NOMO-1 treated with DMSO at 0.1 percent for 48 hours (cell line): ENCODE results near the gene GREM1.

Experiments used
- DNase-seq: peaks from one replicate; lab custom pipeline; 2025; ENCODE audit not compliant: unreplicated experiment; lab: John Stamatoyannopoulos, UW

GREM1 gene

DNA sequence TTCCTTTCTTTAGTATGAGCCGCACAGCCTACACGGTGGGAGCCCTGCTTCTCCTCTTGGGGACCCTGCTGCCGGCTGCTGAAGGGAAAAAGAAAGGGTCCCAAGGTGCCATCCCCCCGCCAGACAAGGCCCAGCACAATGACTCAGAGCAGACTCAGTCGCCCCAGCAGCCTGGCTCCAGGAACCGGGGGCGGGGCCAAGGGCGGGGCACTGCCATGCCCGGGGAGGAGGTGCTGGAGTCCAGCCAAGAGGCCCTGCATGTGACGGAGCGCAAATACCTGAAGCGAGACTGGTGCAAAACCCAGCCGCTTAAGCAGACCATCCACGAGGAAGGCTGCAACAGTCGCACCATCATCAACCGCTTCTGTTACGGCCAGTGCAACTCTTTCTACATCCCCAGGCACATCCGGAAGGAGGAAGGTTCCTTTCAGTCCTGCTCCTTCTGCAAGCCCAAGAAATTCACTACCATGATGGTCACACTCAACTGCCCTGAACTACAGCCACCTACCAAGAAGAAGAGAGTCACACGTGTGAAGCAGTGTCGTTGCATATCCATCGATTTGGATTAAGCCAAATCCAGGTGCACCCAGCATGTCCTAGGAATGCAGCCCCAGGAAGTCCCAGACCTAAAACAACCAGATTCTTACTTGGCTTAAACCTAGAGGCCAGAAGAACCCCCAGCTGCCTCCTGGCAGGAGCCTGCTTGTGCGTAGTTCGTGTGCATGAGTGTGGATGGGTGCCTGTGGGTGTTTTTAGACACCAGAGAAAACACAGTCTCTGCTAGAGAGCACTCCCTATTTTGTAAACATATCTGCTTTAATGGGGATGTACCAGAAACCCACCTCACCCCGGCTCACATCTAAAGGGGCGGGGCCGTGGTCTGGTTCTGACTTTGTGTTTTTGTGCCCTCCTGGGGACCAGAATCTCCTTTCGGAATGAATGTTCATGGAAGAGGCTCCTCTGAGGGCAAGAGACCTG is 13.2 kb downstream of the GREM1 start:
- no peak for DNase-seq

- DNase-seq, result no peak
Observed at GRCh38 chr15:32732574-32733157, 14.9 kb downstream of the GREM1 start.

DNA sequence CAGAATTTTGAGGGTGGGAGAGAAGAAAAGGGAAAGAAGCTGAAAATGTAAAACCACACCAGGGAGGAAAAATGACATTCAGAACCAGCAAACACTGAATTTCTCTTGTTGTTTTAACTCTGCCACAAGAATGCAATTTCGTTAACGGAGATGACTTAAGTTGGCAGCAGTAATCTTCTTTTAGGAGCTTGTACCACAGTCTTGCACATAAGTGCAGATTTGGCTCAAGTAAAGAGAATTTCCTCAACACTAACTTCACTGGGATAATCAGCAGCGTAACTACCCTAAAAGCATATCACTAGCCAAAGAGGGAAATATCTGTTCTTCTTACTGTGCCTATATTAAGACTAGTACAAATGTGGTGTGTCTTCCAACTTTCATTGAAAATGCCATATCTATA is 15.5 kb downstream of the GREM1 start:
- no peak for DNase-seq

DNA sequence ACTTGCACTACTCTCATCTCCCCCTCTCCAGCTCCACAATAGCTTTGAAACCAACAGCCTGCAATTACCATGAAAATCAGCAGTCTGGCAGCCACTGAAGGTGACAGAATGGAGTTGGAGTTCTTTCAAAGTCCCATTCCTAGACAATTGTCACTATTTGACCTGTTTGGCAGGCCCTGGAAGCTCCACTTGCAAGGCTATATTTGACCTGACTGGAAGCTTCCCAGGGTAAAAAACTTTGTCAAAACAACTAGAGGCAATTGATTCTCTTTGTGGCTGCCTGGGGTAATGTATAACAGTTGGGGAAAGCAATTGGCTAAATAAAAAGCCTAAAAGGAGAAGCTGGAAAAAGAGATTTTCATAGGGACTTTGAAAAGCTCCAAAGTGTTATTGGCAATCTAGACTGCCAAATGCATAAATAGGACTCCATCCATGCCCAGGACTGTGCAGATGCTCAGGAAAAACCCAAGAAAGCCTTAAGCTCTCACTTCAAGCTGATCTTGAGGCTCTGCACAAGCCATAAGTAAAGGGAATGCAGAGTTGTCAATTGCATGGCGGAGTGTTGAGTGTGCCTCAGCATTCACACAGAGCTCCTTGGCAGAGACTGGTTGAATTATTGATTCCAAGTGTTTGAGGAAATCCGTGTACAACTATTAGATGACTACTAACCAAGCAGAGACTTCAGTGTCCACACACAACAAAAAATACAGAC is 18.3 kb downstream of the GREM1 start:
- DNase-seq, result no peak

DNA sequence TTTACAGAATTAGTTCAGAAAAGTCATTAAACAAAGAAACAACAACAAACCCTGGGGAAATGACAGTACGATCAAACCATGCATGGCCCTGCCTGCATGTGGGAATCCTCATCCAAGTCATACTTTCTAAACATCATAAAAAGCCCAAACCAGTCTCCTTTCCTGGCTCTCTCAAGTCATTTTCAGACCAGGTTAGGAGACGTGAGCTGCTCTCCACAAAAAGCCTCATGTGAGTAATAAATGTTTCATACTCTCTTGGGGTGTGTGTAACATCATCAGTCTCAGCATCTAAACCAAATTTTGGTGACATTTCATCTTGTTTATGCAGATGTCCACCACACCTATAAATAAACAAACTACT is 18.9 kb downstream of the GREM1 start:
- no peak for DNase-seq

DNA sequence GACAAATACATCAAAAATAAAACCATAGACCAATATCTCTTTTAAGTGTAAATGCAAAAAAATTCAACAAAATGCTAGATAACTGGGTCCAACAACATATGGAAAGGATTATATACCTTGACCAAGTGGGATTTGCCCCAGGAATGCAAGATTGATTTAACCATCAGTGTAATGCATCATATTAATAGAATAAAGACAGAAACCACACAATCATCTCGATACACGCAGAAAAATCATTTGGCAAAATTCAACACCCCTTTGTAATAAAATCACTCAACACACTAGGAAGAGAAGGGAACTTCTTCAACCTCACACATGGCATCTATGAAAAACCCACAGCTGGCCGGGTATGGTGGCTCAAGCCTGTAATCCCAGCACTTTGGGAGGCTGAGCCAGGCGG is 19.5 kb downstream of the GREM1 start:
- no peak for DNase-seq

GRCh38 chr15:32738666-32739065 is 20.9 kb downstream of the GREM1 start:
- no peak for DNase-seq

DNA sequence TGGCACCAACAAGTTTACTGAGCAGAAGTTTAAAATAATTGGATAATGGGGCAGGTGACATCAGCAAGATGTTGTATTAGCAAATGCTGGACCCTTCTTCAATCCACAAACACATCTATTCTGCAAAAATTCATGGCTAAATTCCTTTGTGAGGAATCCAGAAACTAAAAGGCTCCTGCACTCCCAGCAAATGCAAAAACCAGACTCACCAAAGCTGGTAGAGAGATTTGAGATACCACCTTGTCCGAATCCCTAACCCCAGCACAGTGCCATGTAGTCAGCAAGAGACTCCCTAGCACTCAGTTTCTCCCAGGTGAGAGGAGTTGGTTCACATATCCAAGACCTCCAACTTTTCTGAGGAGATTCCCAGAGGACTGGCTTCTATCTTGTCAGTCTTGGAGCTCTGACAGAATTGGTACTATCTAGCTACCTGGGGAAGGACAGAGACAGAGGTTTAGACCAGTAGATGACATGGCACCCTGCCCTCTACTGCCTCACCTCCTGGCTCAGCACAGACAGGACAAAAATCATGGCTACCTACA is 21.8 kb downstream of the GREM1 start:
- DNase-seq, result no peak

DNA sequence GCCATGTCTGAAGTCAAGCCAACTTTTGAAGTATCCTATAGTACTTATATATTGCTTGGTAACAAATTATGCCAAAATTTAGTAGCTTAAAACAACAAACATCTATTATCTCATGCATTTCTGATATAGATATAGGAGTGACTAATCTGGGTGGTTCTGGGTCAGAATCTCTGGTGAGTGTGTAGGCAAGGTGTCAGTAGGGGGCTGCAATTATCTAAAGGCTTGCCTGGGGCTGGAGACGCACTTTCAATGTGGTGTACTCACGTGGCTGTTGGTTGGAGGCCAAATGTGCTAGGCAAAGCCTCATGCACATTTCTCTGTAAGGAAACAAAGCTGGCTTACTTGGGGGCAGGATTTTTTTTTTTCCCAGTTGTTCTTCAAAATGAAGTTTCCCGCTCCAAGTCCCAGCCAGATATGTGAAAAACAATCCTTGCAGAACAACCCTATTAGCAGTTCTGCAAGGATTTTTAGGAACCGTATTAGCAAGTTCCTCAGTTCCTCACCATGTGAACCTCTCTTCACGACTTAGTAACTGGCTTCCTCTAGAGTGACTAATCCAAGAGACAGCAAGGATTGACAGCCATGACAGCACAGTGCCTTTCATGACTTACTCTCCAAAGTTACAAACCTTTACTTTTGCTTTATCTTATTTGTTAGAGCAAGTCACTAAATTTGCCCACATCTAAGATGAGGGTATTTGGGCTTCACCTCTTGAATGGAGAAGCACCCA is 25.8 kb downstream of the GREM1 start:
- DNase-seq, result no peak

DNA sequence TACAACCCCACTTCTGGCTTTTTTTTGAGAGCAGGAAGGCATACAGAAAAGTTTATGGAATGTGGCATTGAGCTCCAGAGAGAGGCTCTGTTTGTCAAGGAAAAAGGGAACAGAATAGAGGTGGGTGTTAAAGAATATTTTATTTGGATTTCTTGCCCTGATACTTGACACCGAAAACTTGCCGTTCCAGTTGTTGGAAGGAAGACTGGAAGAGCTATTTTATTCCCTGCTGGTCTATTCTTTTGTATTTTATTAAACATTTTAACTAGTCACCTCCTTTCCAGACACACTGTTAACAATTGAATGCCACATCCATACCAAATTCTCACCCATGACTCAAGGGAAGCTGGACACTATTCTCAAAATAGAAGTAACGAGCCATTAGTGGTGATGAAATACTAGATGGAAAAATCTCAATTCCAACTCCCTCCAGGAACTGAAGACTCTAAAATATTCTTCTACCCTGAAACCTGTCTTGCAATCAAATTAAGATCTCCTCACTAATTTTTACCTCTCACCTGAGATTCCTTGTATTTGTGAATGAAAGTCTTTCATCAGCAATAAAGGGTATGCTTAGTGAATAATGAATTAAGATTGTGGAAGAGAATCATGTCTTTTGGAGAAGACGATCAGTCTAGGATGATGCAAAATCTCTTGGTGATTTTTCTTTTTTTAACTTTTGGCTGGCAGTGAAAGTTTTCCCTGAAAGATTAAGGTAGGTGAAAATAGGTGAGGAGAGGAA is 28.5 kb downstream of the GREM1 start:
- DNase-seq, result no peak

GRCh38 chr15:32747921-32748342 is 30.1 kb downstream of the GREM1 start:
- DNase-seq, result no peak

- DNase-seq, result no peak
Observed at GRCh38 chr15:32750979-32751378, 33.2 kb downstream of the GREM1 start.

GRCh38 chr15:32757426-32757825 is 39.6 kb downstream of the GREM1 start:
- no peak for DNase-seq

DNA sequence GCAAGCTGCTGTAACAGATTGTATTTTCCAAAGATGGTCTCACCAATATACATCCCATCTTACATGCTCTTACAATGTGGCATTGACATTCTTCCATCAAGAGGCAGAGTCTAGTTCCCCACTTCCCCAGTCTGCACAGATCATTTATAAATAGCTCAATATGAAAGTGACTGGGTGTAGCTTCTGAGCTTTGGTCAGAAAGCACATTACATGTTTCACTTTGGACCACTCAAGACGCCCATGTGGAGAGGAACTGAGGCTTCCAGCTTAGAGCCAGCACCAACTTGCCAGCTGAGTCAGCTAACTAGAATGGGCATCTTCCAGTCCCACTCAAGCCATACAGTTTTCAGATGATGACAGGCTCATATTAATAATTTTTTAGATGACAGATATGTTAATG is 45.5 kb downstream of the GREM1 start:
- DNase-seq, result no peak

DNA sequence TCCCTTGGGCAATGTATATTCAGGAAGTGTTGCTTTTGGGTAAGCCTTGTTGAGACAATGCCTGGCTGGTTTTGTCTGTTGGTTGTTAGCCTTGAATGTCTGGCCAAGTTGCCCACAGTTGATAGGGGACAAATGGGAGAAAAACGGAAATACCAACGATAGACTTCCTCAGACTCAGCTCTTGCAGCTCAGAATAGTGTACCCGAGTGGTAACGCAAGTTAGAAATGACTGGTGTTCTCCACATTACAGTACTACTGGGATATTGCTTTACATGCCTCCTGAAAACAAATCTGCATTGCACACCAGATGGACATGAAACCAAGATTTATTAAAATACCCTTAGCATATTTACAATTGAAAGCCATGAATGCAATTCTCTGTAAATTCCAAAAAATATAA is 47.4 kb downstream of the GREM1 start:
- no peak for DNase-seq

- DNase-seq, result no peak
Observed at GRCh38 chr15:32766101-32766500, 48.3 kb downstream of the GREM1 start.

GRCh38 chr15:32767236-32767635 is 49.4 kb downstream of the GREM1 start:
- DNase-seq, result no peak

DNA sequence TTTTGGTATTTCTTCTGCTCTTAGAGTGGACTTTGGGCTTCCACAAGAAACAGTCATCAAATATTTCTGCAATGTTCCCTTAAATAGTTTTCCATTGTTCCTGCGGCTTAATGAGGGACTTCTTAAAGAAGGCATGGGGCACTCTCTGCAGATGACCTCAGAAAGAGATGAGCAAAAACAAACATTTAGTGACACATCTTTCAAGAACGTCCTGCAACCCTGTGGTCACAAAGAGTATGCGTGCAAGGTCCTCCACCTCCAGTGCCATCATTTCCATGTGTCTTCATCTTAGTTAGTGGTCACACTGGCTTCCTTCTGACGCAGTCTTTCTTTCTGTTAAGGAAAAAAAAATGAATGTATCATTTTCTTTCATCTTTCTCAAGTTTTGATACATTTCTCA is 56.2 kb downstream of the GREM1 start:
- no peak for DNase-seq

- no peak for DNase-seq
Observed at GRCh38 chr15:32775103-32775502, 57.3 kb downstream of the GREM1 start.
